Kidney epithelial cell (primary cell): ENCODE measurements around the gene USP34. TPM values are rescaled to one million over a fixed set of nuclear protein-coding genes. Genes with fewer than 3 reads are reported as not detected.

Experiments
- DNase-seq: peaks from one replicate; pipeline ENCODE4 v3.0.0-alpha.2; 2010; ENCODE audit warnings: low read depth
- H3K27me3 ChIP-seq: 2 replicates; pipeline ENCODE4 v1.6.0; 2011; ENCODE audit warnings: low read length; ENCODE audit not compliant: control insufficient read depth, insufficient read depth
- H3K36me3 ChIP-seq: 2 replicates; pipeline ENCODE4 v1.5.1; 2011; ENCODE audit warnings: low read length; ENCODE audit not compliant: control insufficient read depth, insufficient read depth
- H3K4me3 ChIP-seq: 2 replicates; pipeline ENCODE4 v1.5.1; 2011; ENCODE audit warnings: low read depth, mild to moderate bottlenecking, control low read depth, low read length
- CTCF ChIP-seq: IDR thresholded peaks from 2 replicates; pipeline ENCODE4 v1.5.1; 2011; ENCODE audit warnings: mild to moderate bottlenecking, moderate library complexity, low read length, control low read depth, inconsistent platforms; ENCODE audit not compliant: insufficient read depth, poor library complexity, severe bottlenecking
- total RNA-seq: library from RNA; depleted of rRNA; stranded (reverse); fragments of >200 nt; gene quantifications from 2 replicates; pipeline ENCODE4 v1.2.3, GENCODE V29; 2015

The USP34 gene
- total RNA-seq, 1 donor from 2014 or later: 90.0 TPM

- H3K36me3 ChIP-seq: no peaks in the 10 kb centered on the region
- no peak for DNase-seq
- no peak for TF ChIP-seq CTCF
- no peaks in the 10 kb centered on the region for H3K27me3 ChIP-seq
- no peak overlapping the region for H3K4me3 ChIP-seq
These were observed 92.6 kb downstream of the USP34 start for GRCh38 chr2:61378281-61378680.

GRCh38 chr2:61377046-61377445 lies 93.8 kb downstream of the USP34 start:
- TF ChIP-seq CTCF: no peak
- no peak for DNase-seq
- H3K4me3 ChIP-seq: no peak overlapping the region
- no peaks in the 10 kb centered on the region for H3K36me3 ChIP-seq
- no peaks in the 10 kb centered on the region for H3K27me3 ChIP-seq

GRCh38 chr2:61376211-61376610 lies 94.7 kb downstream of the USP34 start:
- no peak for DNase-seq
- no peaks in the 10 kb centered on the region for H3K36me3 ChIP-seq
- no peak for TF ChIP-seq CTCF
- no peak overlapping the region for H3K4me3 ChIP-seq
- H3K27me3 ChIP-seq: no peaks in the 10 kb centered on the region

- H3K36me3 ChIP-seq: no peaks in the 10 kb centered on the region
- no peak for DNase-seq
- TF ChIP-seq CTCF: no peak
- H3K27me3 ChIP-seq: no peaks in the 10 kb centered on the region
- H3K4me3 ChIP-seq: no peak overlapping the region
These were observed 99.9 kb downstream of the USP34 start for GRCh38 chr2:61371027-61371426.

GRCh38 chr2:61368687-61369665 lies 101.9 kb downstream of the USP34 start:
- no peak overlapping the region for H3K4me3 ChIP-seq
- no peak for TF ChIP-seq CTCF
- no peaks in the 10 kb centered on the region for H3K27me3 ChIP-seq
- no peak for DNase-seq
- H3K36me3 ChIP-seq: no peaks in the 10 kb centered on the region

GRCh38 chr2:61367177-61367576 lies 103.7 kb downstream of the USP34 start:
- H3K4me3 ChIP-seq: no peak overlapping the region
- no peaks in the 10 kb centered on the region for H3K27me3 ChIP-seq
- TF ChIP-seq CTCF: no peak
- DNase-seq: no peak
- H3K36me3 ChIP-seq: no peaks in the 10 kb centered on the region
